ENCODE measurements around the gene RPL22.

The RPL22 gene

DNA sequence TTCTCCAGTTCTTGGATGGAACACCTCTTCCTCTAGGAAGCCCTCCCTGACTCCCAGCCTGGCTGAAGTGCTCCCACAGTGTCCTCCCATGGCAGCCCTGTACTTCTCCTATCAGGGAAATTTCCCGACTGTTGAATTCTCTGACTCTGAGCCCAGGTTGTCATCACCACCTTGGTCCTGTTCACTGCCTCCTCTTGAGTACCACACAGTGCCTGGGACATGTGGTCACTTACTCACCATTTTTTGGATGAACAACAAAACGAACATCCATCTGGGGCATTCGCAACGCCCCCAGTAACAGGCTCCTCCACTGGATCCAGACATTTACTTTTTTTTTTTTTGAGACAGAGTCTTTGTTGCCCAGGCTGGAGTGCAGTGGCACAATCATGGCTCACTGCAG, 56.7 kb downstream of the RPL22 start:
- DNase-seq (ENCODE audit: low read depth) = no peak
- TF ChIP-seq, protein P1, sequence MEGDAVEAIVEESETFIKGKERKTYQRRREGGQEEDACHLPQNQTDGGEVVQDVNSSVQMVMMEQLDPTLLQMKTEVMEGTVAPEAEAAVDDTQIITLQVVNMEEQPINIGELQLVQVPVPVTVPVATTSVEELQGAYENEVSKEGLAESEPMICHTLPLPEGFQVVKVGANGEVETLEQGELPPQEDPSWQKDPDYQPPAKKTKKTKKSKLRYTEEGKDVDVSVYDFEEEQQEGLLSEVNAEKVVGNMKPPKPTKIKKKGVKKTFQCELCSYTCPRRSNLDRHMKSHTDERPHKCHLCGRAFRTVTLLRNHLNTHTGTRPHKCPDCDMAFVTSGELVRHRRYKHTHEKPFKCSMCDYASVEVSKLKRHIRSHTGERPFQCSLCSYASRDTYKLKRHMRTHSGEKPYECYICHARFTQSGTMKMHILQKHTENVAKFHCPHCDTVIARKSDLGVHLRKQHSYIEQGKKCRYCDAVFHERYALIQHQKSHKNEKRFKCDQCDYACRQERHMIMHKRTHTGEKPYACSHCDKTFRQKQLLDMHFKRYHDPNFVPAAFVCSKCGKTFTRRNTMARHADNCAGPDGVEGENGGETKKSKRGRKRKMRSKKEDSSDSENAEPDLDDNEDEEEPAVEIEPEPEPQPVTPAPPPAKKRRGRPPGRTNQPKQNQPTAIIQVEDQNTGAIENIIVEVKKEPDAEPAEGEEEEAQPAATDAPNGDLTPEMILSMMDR (conservative IDR thresholded peaks at IDR 0.05; ENCODE audit: low read length) = no peak
- H3K4me3 ChIP-seq (ENCODE audit: low read length) = no peak overlapping the region

DNA sequence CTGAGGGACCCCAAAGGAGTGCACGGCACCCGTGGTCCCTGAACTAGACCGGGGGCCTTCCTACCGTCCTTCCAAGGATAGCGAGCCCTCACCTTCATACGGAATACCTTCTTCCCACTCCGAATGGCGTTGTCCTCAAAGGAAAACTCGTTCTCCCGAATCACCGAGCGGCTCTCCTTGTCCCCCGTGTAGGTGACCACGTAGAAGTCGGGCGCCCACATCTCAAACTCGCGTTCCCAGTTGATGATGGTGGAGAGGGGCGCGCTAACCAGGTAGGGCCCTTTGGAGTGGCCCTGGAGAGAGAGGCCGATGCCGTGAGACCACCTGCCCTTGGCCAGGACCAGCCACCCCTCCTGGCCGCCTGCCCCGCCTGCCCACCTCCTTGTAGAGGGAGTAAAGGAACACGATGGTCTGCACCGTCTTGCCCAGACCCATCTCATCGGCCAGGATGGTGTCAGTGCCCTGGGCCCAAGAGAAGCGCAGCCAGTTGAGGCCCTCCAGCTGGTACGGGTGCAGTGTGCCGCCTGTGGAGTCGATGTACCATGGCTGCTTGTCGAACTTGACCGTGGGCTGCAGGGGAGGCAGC, 57.3 kb downstream of the RPL22 start:
- H3K4me3 ChIP-seq (ENCODE audit: low read length) = no peak overlapping the region
- TF ChIP-seq, protein P1 (conservative IDR thresholded peaks at IDR 0.05; ENCODE audit: low read length) = no peak

DNA sequence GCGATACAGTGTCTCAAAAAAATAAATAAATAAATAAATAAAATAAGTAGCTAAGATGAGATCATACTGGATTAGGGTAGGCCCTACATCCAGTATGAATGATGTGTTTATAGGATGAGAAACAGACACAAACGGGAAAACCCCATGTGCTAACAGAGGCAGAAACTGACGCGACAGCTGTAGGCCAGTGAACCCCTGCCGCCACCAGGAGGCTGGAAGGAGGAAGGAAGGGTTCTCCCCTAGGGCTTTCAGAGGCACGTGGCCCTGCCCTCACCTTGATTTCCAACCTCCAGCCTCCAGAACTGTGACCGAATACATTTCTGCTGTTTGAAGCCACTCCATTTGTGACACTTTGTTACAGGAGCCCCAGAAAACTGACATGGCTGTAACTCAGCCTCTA, 57.8 kb downstream of the RPL22 start:
- TF ChIP-seq, protein P1 (conservative IDR thresholded peaks at IDR 0.05; ENCODE audit: low read length) = no peak
- DNase-seq (ENCODE audit: low read depth) = no peak
- no peak overlapping the region for H3K4me3 ChIP-seq (ENCODE audit: low read length)

More for the DNA sequence above, 57.3 kb downstream of the RPL22 start:
- no peak for DNase-seq (ENCODE audit: low read depth)

DNA sequence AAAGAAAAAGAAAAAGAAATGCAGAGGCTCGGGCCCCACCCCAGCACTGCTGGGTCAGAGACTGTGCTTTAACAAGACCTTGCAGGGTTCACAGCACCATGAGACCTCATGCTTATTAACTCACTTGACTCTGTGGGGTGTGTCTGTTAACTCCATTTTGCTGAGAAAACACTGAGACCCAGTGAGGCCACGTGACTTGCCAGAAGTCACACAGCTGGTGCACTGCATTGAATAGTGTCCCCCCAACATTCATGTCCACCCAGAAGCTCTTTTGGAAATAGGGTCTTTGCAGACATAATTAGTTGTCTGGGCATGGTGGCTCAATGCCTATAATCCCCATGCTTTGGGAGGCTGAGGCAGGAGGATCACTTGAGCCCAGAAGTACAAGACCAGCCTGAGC, 59.0 kb downstream of the RPL22 start:
- DNase-seq (ENCODE audit: low read depth) = no peak
- H3K4me3 ChIP-seq (ENCODE audit: low read length) = no peak overlapping the region
- TF ChIP-seq, protein P1 (conservative IDR thresholded peaks at IDR 0.05; ENCODE audit: low read length) = no peak

DNA sequence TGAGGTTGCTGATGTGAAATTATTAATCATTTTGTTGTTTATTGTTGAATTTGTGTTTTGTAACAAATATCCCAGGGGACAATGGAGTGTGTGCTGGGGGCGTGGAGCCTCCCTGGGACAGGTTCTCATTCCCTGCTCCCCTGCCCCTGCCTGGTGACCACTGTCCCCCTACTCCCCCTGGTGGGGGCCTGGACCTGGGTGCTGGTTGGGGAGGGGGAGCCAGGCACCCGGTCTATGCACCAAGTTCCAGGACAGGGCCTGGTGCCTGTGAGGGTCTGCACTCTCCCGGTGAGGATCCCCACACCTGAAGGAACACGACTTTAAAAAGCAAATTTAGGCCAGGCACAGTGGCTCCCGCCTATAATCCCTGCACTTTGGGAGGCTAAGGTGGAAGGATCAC, 61.6 kb downstream of the RPL22 start:
- no peak for DNase-seq (ENCODE audit: low read depth)
- no peak overlapping the region for H3K4me3 ChIP-seq (ENCODE audit: low read length)
- TF ChIP-seq, protein P1 (conservative IDR thresholded peaks at IDR 0.05; ENCODE audit: low read length) = no peak

DNA sequence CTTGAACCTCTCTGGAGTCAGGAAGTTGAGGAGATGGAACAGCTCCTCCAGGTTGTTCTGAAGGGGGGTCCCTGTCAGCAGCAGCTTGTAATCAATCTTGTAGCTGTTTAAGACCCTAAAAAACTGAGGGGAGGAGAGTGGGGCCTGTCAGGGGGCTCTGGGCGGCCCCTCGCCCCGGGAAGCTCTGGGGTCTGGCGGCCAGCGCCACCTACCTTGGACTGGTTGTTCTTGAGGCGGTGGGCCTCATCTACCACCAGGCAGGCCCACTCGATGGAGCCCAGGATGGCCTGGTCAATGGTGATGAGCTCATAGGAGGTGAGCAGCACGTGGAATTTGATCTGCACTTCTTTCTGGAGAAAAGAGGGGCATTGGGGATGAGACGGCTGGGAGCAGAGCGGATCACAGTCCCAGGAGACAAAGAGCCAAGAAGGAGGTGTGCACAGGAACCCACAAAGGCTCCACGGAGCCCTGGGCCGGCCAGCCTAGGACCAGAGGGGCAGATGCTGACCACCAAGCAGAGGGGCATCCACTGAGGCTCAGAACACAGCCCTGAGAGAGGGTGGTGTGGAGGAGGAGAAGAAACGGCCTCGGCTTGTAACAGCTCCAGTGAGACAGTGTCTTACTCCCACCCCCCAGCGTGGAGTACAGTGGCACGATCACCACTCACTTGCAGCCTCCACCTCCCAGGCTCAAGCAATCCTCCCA, 62.7 kb downstream of the RPL22 start:
- TF ChIP-seq, protein P1 (conservative IDR thresholded peaks at IDR 0.05; ENCODE audit: low read length) = no peak
- no peak overlapping the region for H3K4me3 ChIP-seq (ENCODE audit: low read length)
- no peak for DNase-seq (ENCODE audit: low read depth)

Measured in AG10803 (cell line).